Endothelial cell (in vitro differentiated cells): ENCODE results near the gene NCBP3. TPM values are rescaled to one million over a fixed set of nuclear protein-coding genes. Genes with fewer than 3 reads are reported as not detected.
"Not testable (repeated sequence)": the region's sequence is repeated elsewhere in the genome, so short reads cannot be mapped to it uniquely, and the experiment has no call there.

Source experiments
- DNase-seq: peaks from one replicate; pipeline ENCODE4 v3.0.0; 2021; ENCODE audit warnings: low spot score
- H3K27ac Mint-ChIP-seq: one replicate; pipeline ENCODE4 v1.8.0; 2021; ENCODE audit warnings: mixed read lengths, inconsistent platforms; ENCODE audit not compliant: unreplicated experiment
- H3K27me3 Mint-ChIP-seq: one replicate; pipeline ENCODE4 v1.8.0; 2021; ENCODE audit warnings: mild to moderate bottlenecking, moderate library complexity, mixed read lengths, inconsistent platforms; ENCODE audit not compliant: unreplicated experiment
- H3K36me3 Mint-ChIP-seq: one replicate; pipeline ENCODE4 v1.8.0; 2021; ENCODE audit warnings: mild to moderate bottlenecking, low read depth, mixed read lengths, inconsistent platforms; ENCODE audit not compliant: unreplicated experiment
- H3K4me1 Mint-ChIP-seq: one replicate; pipeline ENCODE4 v1.8.0; 2021; ENCODE audit warnings: mild to moderate bottlenecking, mixed read lengths, inconsistent platforms; ENCODE audit not compliant: unreplicated experiment
- H3K4me3 Mint-ChIP-seq: one replicate; pipeline ENCODE4 v1.8.0; 2021; ENCODE audit warnings: mild to moderate bottlenecking, mixed read lengths, inconsistent platforms; ENCODE audit not compliant: unreplicated experiment
- H3K9me3 Mint-ChIP-seq: one replicate; pipeline ENCODE4 v1.8.0; 2021; ENCODE audit warnings: mixed read lengths, inconsistent platforms; ENCODE audit not compliant: unreplicated experiment
- total RNA-seq: library from RNA; stranded (reverse); fragmentation: NEBNext Ultra II Directional; extraction: Animal tissue kit (Norgen Biotek cat#: 25700); gene quantifications from one replicate; pipeline ENCODE4 v1.2.1, GENCODE V29; 2021; ENCODE audit not compliant: unreplicated experiment
- TF ChIP-seq, protein P1 (sequence below): fragments of 200-600 bp; sonication (generic); IDR thresholded peaks from one replicate; pipeline ENCODE4 v1.5.0; 2021; ENCODE audit warnings: antibody characterized with exemption; ENCODE audit not compliant: unreplicated experiment

The NCBP3 gene
- total RNA-seq, 1 donor from 2014 or later, result 84.4 TPM

DNA sequence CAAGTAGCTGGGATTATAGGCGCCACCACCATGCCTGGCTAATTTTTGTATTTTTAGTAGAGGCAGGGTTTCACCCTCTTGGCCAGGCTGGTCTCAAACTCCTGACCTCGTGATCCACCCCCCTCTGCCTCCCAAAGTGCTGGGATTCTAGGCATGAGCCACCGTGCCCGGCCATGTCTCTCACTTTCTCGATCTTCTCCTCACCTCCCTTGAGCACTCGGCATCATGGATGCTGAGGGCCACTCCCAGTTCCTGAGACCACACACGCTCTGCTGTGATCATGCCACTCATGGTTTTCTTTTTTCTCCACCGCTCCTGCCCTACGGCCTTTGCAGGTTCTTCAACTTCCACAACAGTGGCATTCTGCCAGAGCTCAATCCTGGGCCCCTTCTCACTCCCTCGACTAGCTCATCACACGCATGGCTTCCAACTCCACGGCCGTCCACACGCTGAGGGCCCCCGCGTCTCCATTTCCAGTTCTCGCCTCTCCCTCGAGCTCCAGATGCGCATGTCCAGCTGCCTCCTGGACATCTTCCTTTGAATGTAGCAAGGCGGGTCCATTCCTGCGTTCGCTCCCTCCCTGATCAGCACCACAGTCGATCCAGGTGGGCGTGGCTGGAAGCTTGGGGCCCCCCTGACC is 5.5 kb upstream of the NCBP3 start:
- Mint-ChIP-seq H3K4me3 (no peak overlapping the region), H3K36me3 (no peaks in the 10 kb centered on the region), H3K27ac (no peak overlapping the region), H3K27me3 (peaks cover 4% of the 10 kb centered on the region), H3K4me1 (peaks cover 6% of the 10 kb centered on the region), H3K9me3 (no peaks in the 10 kb centered on the region)
- TF ChIP-seq, protein P1, sequence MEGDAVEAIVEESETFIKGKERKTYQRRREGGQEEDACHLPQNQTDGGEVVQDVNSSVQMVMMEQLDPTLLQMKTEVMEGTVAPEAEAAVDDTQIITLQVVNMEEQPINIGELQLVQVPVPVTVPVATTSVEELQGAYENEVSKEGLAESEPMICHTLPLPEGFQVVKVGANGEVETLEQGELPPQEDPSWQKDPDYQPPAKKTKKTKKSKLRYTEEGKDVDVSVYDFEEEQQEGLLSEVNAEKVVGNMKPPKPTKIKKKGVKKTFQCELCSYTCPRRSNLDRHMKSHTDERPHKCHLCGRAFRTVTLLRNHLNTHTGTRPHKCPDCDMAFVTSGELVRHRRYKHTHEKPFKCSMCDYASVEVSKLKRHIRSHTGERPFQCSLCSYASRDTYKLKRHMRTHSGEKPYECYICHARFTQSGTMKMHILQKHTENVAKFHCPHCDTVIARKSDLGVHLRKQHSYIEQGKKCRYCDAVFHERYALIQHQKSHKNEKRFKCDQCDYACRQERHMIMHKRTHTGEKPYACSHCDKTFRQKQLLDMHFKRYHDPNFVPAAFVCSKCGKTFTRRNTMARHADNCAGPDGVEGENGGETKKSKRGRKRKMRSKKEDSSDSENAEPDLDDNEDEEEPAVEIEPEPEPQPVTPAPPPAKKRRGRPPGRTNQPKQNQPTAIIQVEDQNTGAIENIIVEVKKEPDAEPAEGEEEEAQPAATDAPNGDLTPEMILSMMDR, result no peak
- DNase-seq, result no peak

DNA sequence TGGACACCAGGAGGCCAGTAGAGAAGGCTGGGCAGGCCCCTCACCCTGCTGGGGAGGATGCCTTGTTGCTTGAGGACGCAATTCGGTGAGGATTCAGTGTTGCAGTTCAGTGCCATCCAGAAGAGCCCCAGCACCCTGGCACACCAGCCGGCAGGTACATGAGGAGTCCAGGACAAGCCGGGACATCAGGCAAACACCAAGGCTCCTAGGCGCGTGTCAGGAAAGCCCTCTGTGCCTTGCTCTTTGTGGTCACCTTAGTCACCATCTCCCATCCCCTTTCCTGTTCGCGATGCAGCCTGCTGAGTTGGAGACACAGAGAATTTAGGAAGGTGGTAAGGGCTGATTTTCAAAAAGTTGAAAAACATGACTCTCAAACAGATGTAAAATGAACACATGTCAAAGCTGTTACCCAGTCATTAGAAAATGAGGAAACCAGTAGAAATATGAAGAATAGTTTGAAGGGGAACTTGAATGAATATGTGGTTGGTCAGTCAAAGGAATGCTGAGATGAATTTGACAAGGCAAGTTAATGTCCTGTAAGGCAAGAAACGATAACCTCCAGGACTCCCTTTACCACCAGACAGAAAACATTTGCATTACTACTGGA is 2.3 kb upstream of the NCBP3 start:
- H3K4me1 Mint-ChIP-seq, result peaks cover 17% of the 10 kb centered on the region
- H3K27ac Mint-ChIP-seq, result no peak overlapping the region
- H3K9me3 Mint-ChIP-seq, result no peaks in the 10 kb centered on the region
- TF ChIP-seq, protein P1, result no peak
- no peak overlapping the region for H3K4me3 Mint-ChIP-seq
- DNase-seq, result no peak
- peaks cover 9% of the 10 kb centered on the region for H3K36me3 Mint-ChIP-seq
- H3K27me3 Mint-ChIP-seq, result peaks cover 8% of the 10 kb centered on the region

DNA sequence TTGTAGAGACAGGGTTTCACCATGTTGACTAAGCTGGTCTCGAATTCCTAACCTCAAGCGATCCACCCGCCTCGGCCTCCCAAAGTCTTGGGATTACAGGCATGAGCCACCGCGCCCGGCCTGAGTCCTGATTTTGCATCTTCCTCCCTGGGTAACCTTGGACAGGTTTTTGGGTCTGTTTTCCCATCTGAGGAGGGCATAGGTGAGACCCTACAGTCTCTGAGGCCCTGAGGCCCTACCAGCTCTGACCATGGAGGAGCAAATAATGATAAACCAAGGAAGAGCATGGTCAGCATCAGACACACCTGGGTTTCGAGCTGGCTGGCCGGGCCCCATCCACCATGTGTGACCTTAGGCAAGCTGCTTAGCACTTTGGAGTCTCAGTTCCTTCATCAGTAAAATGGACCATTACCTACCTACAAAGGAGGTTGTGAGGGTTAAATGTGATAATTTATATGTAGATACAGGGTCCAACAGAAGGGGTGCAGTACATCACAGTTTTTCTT is 1.2 kb upstream of the NCBP3 start:
- peak overlapping the region; percentile 45 for H3K27ac Mint-ChIP-seq
- TF ChIP-seq, protein P1, result no peak
- H3K27me3 Mint-ChIP-seq, result peaks cover 8% of the 10 kb centered on the region
- H3K9me3 Mint-ChIP-seq, result no peaks in the 10 kb centered on the region
- no peak for DNase-seq
- peaks cover 13% of the 10 kb centered on the region for H3K4me1 Mint-ChIP-seq
- H3K36me3 Mint-ChIP-seq, result peaks cover 9% of the 10 kb centered on the region
- peak overlapping the region; percentile 88 for H3K4me3 Mint-ChIP-seq

DNA sequence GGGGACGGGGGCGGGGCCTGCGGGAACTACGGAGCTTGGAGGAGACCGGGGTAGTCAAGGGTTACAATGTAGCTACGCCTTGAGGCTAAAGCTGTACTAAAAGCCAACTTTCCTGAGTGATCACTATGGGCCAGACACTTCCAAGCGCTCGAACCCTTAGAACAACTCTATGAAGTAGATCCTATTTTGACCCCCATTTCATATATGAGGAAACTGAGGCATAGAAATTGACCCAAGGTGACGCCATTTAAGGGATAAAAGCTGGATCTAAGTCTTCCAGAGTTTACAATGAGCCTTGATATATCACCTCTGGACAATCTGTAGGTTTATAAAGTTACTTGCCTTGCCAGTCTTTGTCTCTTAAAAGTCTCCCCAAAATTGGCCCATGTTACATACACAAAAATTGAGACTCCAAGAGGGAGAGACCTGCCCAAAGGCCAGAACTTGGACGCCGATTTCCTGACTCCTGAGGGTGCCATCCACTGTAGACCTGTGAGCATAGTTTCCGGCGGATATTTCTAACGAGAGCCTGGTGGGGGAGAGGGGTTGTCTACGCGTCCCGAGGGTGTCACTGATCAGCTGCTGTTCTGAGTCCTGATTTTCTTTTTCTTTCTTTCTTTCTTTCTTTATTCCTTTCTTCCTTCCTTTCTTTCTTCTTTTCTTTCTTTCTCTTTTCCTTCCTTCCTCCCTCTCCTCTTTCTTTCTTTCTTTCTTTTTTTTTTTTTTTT is 555 bp upstream of the NCBP3 start:
- peaks cover 9% of the 10 kb centered on the region for H3K36me3 Mint-ChIP-seq
- no peak for DNase-seq
- no peaks in the 10 kb centered on the region for H3K9me3 Mint-ChIP-seq
- H3K27ac Mint-ChIP-seq, result peak overlapping the region; percentile 74
- H3K27me3 Mint-ChIP-seq, result peaks cover 8% of the 10 kb centered on the region
- H3K4me3 Mint-ChIP-seq, result peak overlapping the region; percentile 88
- peaks cover 13% of the 10 kb centered on the region for H3K4me1 Mint-ChIP-seq
- TF ChIP-seq, protein P1, result no peak

DNA sequence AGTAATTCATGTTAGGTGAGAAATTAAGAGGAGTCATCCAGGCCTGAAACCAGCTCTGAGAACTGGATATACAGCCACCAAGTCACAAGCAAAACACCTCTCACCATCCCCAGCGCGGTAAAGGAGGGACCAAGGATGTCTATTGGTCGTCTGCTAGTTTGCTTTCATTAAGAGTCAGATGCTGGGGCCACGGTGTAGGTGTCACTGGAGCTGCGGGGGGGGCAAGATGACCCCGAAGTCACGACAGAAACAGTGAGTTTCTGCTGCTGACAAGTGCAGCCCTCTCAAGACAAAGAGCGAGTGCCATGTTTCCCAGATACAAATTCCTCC is 790 bp downstream of the NCBP3 start:
- H3K27ac Mint-ChIP-seq, result peak overlapping the region; percentile 84
- H3K27me3 Mint-ChIP-seq, result peaks cover 7% of the 10 kb centered on the region
- TF ChIP-seq, protein P1, result no peak
- peaks cover 9% of the 10 kb centered on the region for H3K36me3 Mint-ChIP-seq
- H3K4me3 Mint-ChIP-seq, result peak overlapping the region; percentile 97
- H3K9me3 Mint-ChIP-seq, result no peaks in the 10 kb centered on the region
- peaks cover 13% of the 10 kb centered on the region for H3K4me1 Mint-ChIP-seq
- no peak for DNase-seq

DNA sequence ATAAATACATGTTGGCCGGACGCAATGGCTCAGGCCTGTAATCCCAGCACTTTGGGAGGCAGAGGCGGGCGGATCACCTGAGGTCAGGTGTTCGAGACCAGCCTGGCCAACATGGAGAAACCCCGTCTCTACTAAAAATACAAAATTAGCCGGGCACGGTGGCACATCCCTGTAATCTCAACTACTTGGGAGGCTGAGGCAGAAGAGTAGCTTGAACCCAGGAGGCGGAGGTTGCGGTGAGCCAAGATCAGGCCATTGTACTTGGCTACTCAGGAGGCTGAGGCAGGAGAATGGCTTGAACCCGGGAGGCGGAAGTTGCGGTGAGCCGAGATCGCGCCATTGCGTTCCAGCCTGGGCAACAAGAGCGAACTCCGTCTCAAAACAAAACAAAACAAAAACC is 1.5 kb downstream of the NCBP3 start:
- not testable (repeated sequence) for H3K27me3 Mint-ChIP-seq, H3K36me3 Mint-ChIP-seq
- H3K4me1 Mint-ChIP-seq, result peaks cover 13% of the 10 kb centered on the region

More for the DNA sequence above, 1.5 kb downstream of the NCBP3 start:
- DNase-seq, H3K9me3 Mint-ChIP-seq, H3K27ac Mint-ChIP-seq: not testable (repeated sequence)
- peak overlapping the region; percentile 97 for H3K4me3 Mint-ChIP-seq
